Skeletal muscle tissue (tissue), 4 donors: ENCODE results near the gene TTC28. TPM values are rescaled to one million over a fixed set of nuclear protein-coding genes. Genes with fewer than 3 reads are reported as not detected.
"Not testable (repeated sequence)": the region's sequence is repeated elsewhere in the genome, so short reads cannot be mapped to it uniquely, and the experiment has no call there.

Experiments used
- H3K27ac ChIP-seq: one replicate; pipeline ENCODE4 v1.7.0; 2013; ENCODE audit warnings: mild to moderate bottlenecking, low read depth, low read length, inconsistent platforms
- H3K27me3 ChIP-seq, 3 donors: one replicate each; pipeline ENCODE4 v1.7.0; 2013; ENCODE audit warnings: low read length in 3 of 3; ENCODE audit not compliant: control insufficient read depth in 3 of 3, insufficient read depth in 3 of 3
- H3K36me3 ChIP-seq, 3 donors: one replicate each; pipeline ENCODE4 v1.7.0; 2013; ENCODE audit warnings: low read length in 3 of 3; ENCODE audit not compliant: control insufficient read depth in 3 of 3, insufficient read depth in 3 of 3
- H3K4me1 ChIP-seq, 3 donors: one replicate each; pipeline ENCODE4 v1.7.0; 2013; ENCODE audit warnings: low read length in 3 of 3, mild to moderate bottlenecking in 3 of 3; ENCODE audit not compliant: control insufficient read depth in 3 of 3, insufficient read depth in 3 of 3
- H3K4me3 ChIP-seq, 3 donors: one replicate each; pipeline ENCODE4 v1.7.0; 2013; ENCODE audit warnings: low read length in 3 of 3
- H3K9ac ChIP-seq, 3 donors: one replicate each; pipeline ENCODE4 v1.7.0; 2013; ENCODE audit warnings: low read length in 3 of 3, mild to moderate bottlenecking in 3 of 3, moderate library complexity in 2 of 3, low read depth in 1 of 3
- H3K9me3 ChIP-seq, 3 donors: one replicate each; pipeline ENCODE4 v1.7.0; 2013; ENCODE audit warnings: low read length in 3 of 3; ENCODE audit not compliant: control insufficient read depth in 3 of 3
- total RNA-seq: library from RNA; depleted of rRNA; stranded (reverse); fragments of >200 nt; gene quantifications from one replicate; pipeline ENCODE4 v1.2.3, GENCODE V29; 2014
- donor health status: Osteomylitis.

TTC28 gene
- total RNA-seq, 1 donor from 2014 or later = 27.1 TPM

- Histone ChIP-seq H3K36me3 (no peaks in the 10 kb centered on the region), H3K4me1 (no peaks in the 10 kb centered on the region), H3K27ac (no peak overlapping the region), H3K9me3 (no peaks in the 10 kb centered on the region), H3K27me3 (no peaks in the 10 kb centered on the region), H3K4me3 (no peak overlapping the region), H3K9ac (no peak overlapping the region)
Measured at GRCh38 chr22:28474330-28474729, 205.3 kb downstream of the TTC28 start.

- H3K4me1 ChIP-seq = no peaks in the 10 kb centered on the region
- no peaks in the 10 kb centered on the region for H3K27me3 ChIP-seq
- no peak overlapping the region for H3K27ac ChIP-seq
- H3K9me3 ChIP-seq = no peaks in the 10 kb centered on the region
- no peak overlapping the region for H3K9ac ChIP-seq
- no peaks in the 10 kb centered on the region for H3K36me3 ChIP-seq
- no peak overlapping the region for H3K4me3 ChIP-seq
Measured at GRCh38 chr22:28473258-28473657, 206.4 kb downstream of the TTC28 start.

- H3K9ac ChIP-seq, H3K27ac ChIP-seq, H3K27me3 ChIP-seq, H3K36me3 ChIP-seq, H3K9me3 ChIP-seq, H3K4me1 ChIP-seq, H3K4me3 ChIP-seq: not testable (repeated sequence)
Measured at GRCh38 chr22:28467055-28467454, 212.6 kb downstream of the TTC28 start.

- Histone ChIP-seq H3K9me3 (no peaks in the 10 kb centered on the region), H3K36me3 (no peaks in the 10 kb centered on the region), H3K27ac (no peak overlapping the region), H3K4me1 (no peaks in the 10 kb centered on the region), H3K9ac (no peak overlapping the region), H3K4me3 (no peak overlapping the region), H3K27me3 (no peaks in the 10 kb centered on the region)
Measured at GRCh38 chr22:28466399-28466798, 213.2 kb downstream of the TTC28 start.

GRCh38 chr22:28465841-28466240, 213.8 kb downstream of the TTC28 start:
- Histone ChIP-seq H3K4me3 (no peak overlapping the region), H3K27ac (no peak overlapping the region), H3K9me3 (no peaks in the 10 kb centered on the region), H3K4me1 (no peaks in the 10 kb centered on the region), H3K36me3 (no peaks in the 10 kb centered on the region), H3K27me3 (no peaks in the 10 kb centered on the region), H3K9ac (no peak overlapping the region)

GRCh38 chr22:28464127-28464526, 215.5 kb downstream of the TTC28 start:
- H3K27ac ChIP-seq = no peak overlapping the region
- no peaks in the 10 kb centered on the region for H3K27me3 ChIP-seq
- H3K4me3 ChIP-seq = no peak overlapping the region
- H3K9me3 ChIP-seq = no peaks in the 10 kb centered on the region
- no peaks in the 10 kb centered on the region for H3K36me3 ChIP-seq
- no peak overlapping the region for H3K9ac ChIP-seq
- H3K4me1 ChIP-seq = no peaks in the 10 kb centered on the region

GRCh38 chr22:28463408-28463807, 216.2 kb downstream of the TTC28 start:
- H3K4me3 ChIP-seq, H3K4me1 ChIP-seq, H3K9ac ChIP-seq, H3K27me3 ChIP-seq, H3K9me3 ChIP-seq, H3K36me3 ChIP-seq, H3K27ac ChIP-seq: not testable (repeated sequence)

- Histone ChIP-seq H3K9ac (no peak overlapping the region), H3K36me3 (no peaks in the 10 kb centered on the region), H3K4me3 (no peak overlapping the region), H3K27ac (no peak overlapping the region), H3K9me3 (no peaks in the 10 kb centered on the region), H3K4me1 (no peaks in the 10 kb centered on the region), H3K27me3 (no peaks in the 10 kb centered on the region)
Measured at GRCh38 chr22:28462901-28463300, 216.7 kb downstream of the TTC28 start.

GRCh38 chr22:28462041-28462440, 217.6 kb downstream of the TTC28 start:
- Histone ChIP-seq H3K4me3 (no peak overlapping the region), H3K27ac (no peak overlapping the region), H3K9me3 (no peaks in the 10 kb centered on the region), H3K4me1 (no peaks in the 10 kb centered on the region), H3K9ac (no peak overlapping the region), H3K36me3 (no peaks in the 10 kb centered on the region), H3K27me3 (no peaks in the 10 kb centered on the region)

GRCh38 chr22:28454431-28455064, 225.1 kb downstream of the TTC28 start:
- Histone ChIP-seq H3K9me3 (peaks cover 0 to 5% (median 0%) of the 10 kb centered on the region in 3 donors), H3K4me3 (no peak overlapping the region), H3K27me3 (no peaks in the 10 kb centered on the region), H3K9ac (no peak overlapping the region), H3K36me3 (no peaks in the 10 kb centered on the region), H3K4me1 (no peaks in the 10 kb centered on the region), H3K27ac (no peak overlapping the region)
